HepG2 (cell line): ENCODE measurements around the gene SLC13A5. TPM values are rescaled to one million over a fixed set of nuclear protein-coding genes. Genes with fewer than 3 reads are reported as not detected.
A peak's percentile ranks its signal among the peaks of the same experiment; 100 is the strongest.

Experiments used
- ATAC-seq: fragments of 200-7000 bp; cut with Tn5 transposase; 3 replicates; pipeline ENCODE4 v1.9.1; 2020; ENCODE audit warnings: mild to moderate bottlenecking, moderate library complexity
- BruUV-seq: library from RNA; stranded (reverse); fragments of 400-500 nt; replicated peaks from 2 replicates; lab custom pipeline; 2021; lab: Mats Ljungman, UMichigan
- CTCF ChIA-PET: fragments of 300-600 bp; formaldehyde crosslinking; extraction: SDS; loops from one replicate; lab custom pipeline; 2021; ENCODE audit warnings: low total read pairs, inconsistent platforms, low intra/inter-chr PET ratio; lab: Yijun Ruan, JAX
- POLR2A ChIA-PET: fragments of 350-600 bp; sonication (Branson Sonifier 250); formaldehyde crosslinking; loops from one replicate; lab custom pipeline; 2020; ENCODE audit warnings: antibody characterized with exemption, inconsistent platforms; lab: Yijun Ruan, JAX
- DNase-seq: peaks from one replicate; pipeline ENCODE4 v3.0.0-alpha.2; 2015; ENCODE audit warnings: low spot score
- FAIRE-seq: peaks from 3 replicates; lab custom pipeline; 2011; peaks lifted over from hg19 to GRCh38; lab: Jason Lieb, UNC
- H2AFZ ChIP-seq: one replicate; pipeline ENCODE4 v1.6.1; 2011; ENCODE audit warnings: low read length, inconsistent platforms
- H3K27ac ChIP-seq: fragments of 300-600 bp; 3 replicates; pipeline ENCODE4 v1.8.0; 2011; ENCODE audit warnings: mixed run types, mild to moderate bottlenecking, mixed read lengths, low read length, inconsistent platforms; ENCODE audit not compliant: insufficient read depth; ENCODE audit errors: extremely low read length
- H3K27me3 ChIP-seq, 2 experiments: fragments of 200-600 bp in 1 of 2; 2 replicates in 1 of 2; 3 replicates in 1 of 2; pipeline versions ENCODE4 v1.6.0 to v1.8.0; 2011; ENCODE audit warnings: low read length in 2 of 2, mild to moderate bottlenecking in 2 of 2, moderate library complexity in 2 of 2, inconsistent platforms in 1 of 2; ENCODE audit not compliant: insufficient read depth in 2 of 2, control insufficient read depth in 1 of 2
- H3K36me3 ChIP-seq, 2 experiments: fragments of 200-600 bp in 1 of 2; replicated peaks in 1 of 2; 2 replicates in 1 of 2; 3 replicates in 1 of 2; pipeline versions ENCODE4 v1.5.1 to v1.8.0; 2011; ENCODE audit warnings: low read length in 2 of 2, inconsistent platforms in 1 of 2; ENCODE audit not compliant: insufficient read depth in 2 of 2, control insufficient read depth in 1 of 2
- H3K4me1 ChIP-seq: 2 replicates; pipeline ENCODE4 v1.5.1; 2012; ENCODE audit warnings: low read length, inconsistent platforms; ENCODE audit not compliant: insufficient read depth
- H3K4me2 ChIP-seq: 2 replicates; pipeline ENCODE4 v1.6.0; 2011; ENCODE audit warnings: low read depth, low read length, inconsistent platforms
- H3K4me3 ChIP-seq, 3 experiments: fragments of 200-600 bp in 1 of 3; sonication (generic), shearing (Covaris generic) in 1 of 3; replicated peaks in 1 of 3; 2 replicates each; pipeline ENCODE4 v1.5.1; 2011 to 2016; ENCODE audit warnings: low read length in 3 of 3, inconsistent platforms in 2 of 3, low read depth in 2 of 3, mild to moderate bottlenecking in 2 of 3, control low read depth in 1 of 3, mixed read lengths in 1 of 3; ENCODE audit not compliant: insufficient read depth in 1 of 3
- H3K79me2 ChIP-seq: one replicate; pipeline ENCODE4 v1.6.1; 2011; ENCODE audit warnings: low read length, inconsistent platforms; ENCODE audit not compliant: insufficient read depth
- H3K9ac ChIP-seq: 2 replicates; pipeline ENCODE4 v1.6.0; 2011; ENCODE audit warnings: mild to moderate bottlenecking, low read depth, low read length, inconsistent platforms; ENCODE audit not compliant: insufficient read depth
- H3K9me3 ChIP-seq: 2 replicates; pipeline ENCODE4 v1.5.1; 2012; ENCODE audit warnings: mild to moderate bottlenecking, low read length
- H4K20me1 ChIP-seq: 2 replicates; pipeline ENCODE4 v1.6.0; 2011; ENCODE audit warnings: inconsistent platforms, mild to moderate bottlenecking, low read length, moderate library complexity; ENCODE audit not compliant: insufficient read depth
- BORCS8-MEF2B ChIP-seq: sonication (generic); formaldehyde crosslinking; IDR thresholded peaks from 2 replicates; pipeline ENCODE4 v1.8.0; 2022; ENCODE audit warnings: mild to moderate bottlenecking, missing genetic modification reagents
- CAMTA2 ChIP-seq: sonication (generic); formaldehyde crosslinking; IDR thresholded peaks from 2 replicates; pipeline ENCODE4 v1.4.0; 2020; ENCODE audit warnings: mild to moderate bottlenecking, missing genetic modification reagents, borderline replicate concordance
- CCDC6 ChIP-seq: sonication (generic); formaldehyde crosslinking; IDR thresholded peaks from 2 replicates; pipeline ENCODE4 v1.8.1; 2022; ENCODE audit warnings: mild to moderate bottlenecking, missing genetic modification reagents, moderate library complexity
- CEBPG ChIP-seq: IDR thresholded peaks from 2 replicates; pipeline ENCODE4 v1.6.1; 2016
- CHD2 ChIP-seq: IDR thresholded peaks from 2 replicates; pipeline ENCODE4 v1.6.1; 2011; ENCODE audit warnings: low read depth, low read length, improper control_type of control experiment
- DPF2 ChIP-seq: sonication (generic); formaldehyde crosslinking; IDR thresholded peaks from 2 replicates; pipeline ENCODE4 v1.4.0; 2020; ENCODE audit warnings: mild to moderate bottlenecking, low read depth, missing genetic modification reagents, borderline replicate concordance
- ETV5 ChIP-seq: IDR thresholded peaks from 2 replicates; pipeline ENCODE4 v1.6.1; 2018; ENCODE audit warnings: missing biosample characterization, missing genetic modification reagents, inconsistent platforms, borderline replicate concordance
- HMG20A ChIP-seq: IDR thresholded peaks from 2 replicates; pipeline ENCODE4 v1.6.1; 2016; ENCODE audit warnings: borderline replicate concordance
- HOXA3 ChIP-seq: sonication (generic); formaldehyde crosslinking; IDR thresholded peaks from 2 replicates; pipeline ENCODE4 v1.5.0; 2020; ENCODE audit warnings: missing genetic modification reagents
- KDM2A ChIP-seq: sonication (generic); formaldehyde crosslinking; IDR thresholded peaks from 2 replicates; pipeline ENCODE4 v1.4.0; 2020; ENCODE audit warnings: low read depth, missing genetic modification reagents, borderline replicate concordance
- KLF16 ChIP-seq, 2 experiments: sonication (generic) in 1 of 2; formaldehyde crosslinking in 1 of 2; IDR thresholded peaks; 2 replicates each; pipeline versions ENCODE4 v1.6.1 to v1.8.0; 2016 to 2023; ENCODE audit warnings: missing genetic modification reagents in 2 of 2, missing compliant biosample characterization in 1 of 2
- NR2F1 ChIP-seq, 2 experiments: fragments of 450-650 bp in 1 of 2; formaldehyde crosslinking in 1 of 2; IDR thresholded peaks; 2 replicates each; pipeline versions ENCODE4 v1.5.0 to v1.6.1; 2016 to 2020; ENCODE audit warnings: mild to moderate bottlenecking in 1 of 2, missing compliant biosample characterization in 1 of 2, missing genetic modification reagents in 1 of 2, moderate library complexity in 1 of 2
- NR2F6 ChIP-seq, 2 experiments: IDR thresholded peaks; 2 replicates each; pipeline ENCODE4 v1.6.1; 2016; ENCODE audit warnings: antibody characterized with exemption in 1 of 2, mild to moderate bottlenecking in 1 of 2
- PHF8 ChIP-seq: sonication (generic); formaldehyde crosslinking; IDR thresholded peaks from 2 replicates; pipeline ENCODE4 v1.5.0; 2020; ENCODE audit warnings: missing genetic modification reagents
- REPIN1 ChIP-seq: sonication (generic); formaldehyde crosslinking; IDR thresholded peaks from 2 replicates; pipeline ENCODE4 v1.8.0; 2022; ENCODE audit warnings: missing genetic modification reagents, low read depth, mild to moderate bottlenecking, borderline replicate concordance
- RORA ChIP-seq: sonication (generic); formaldehyde crosslinking; IDR thresholded peaks from 2 replicates; pipeline ENCODE4 v1.5.0; 2020; ENCODE audit warnings: mild to moderate bottlenecking, missing genetic modification reagents, moderate library complexity
- ZBTB1 ChIP-seq: sonication (generic); formaldehyde crosslinking; IDR thresholded peaks from 2 replicates; pipeline ENCODE4 v1.4.0; 2020; ENCODE audit warnings: missing genetic modification reagents, borderline replicate concordance
- ZFP1 ChIP-seq: IDR thresholded peaks from 2 replicates; pipeline ENCODE4 v1.6.1; 2016
- ZFY ChIP-seq: sonication (generic); formaldehyde crosslinking; IDR thresholded peaks from 2 replicates; pipeline ENCODE4 v1.4.0; 2020; ENCODE audit warnings: missing genetic modification reagents
- ZNF24 ChIP-seq: fragments of 450-650 bp; IDR thresholded peaks from 2 replicates; pipeline ENCODE4 v1.6.1; 2017; ENCODE audit warnings: antibody characterized with exemption, mild to moderate bottlenecking
- ZNF441 ChIP-seq: sonication (generic); formaldehyde crosslinking; IDR thresholded peaks from 2 replicates; pipeline ENCODE4 v1.7.0; 2021; ENCODE audit warnings: missing genetic modification reagents, borderline replicate concordance
- ZNF678 ChIP-seq: sonication (generic); formaldehyde crosslinking; IDR thresholded peaks from 2 replicates; pipeline ENCODE4 v1.4.0; 2020; ENCODE audit warnings: mild to moderate bottlenecking, missing genetic modification reagents
- WGBS: methylation state at CpG from one replicate; pipeline ENCODE4 v1.1.6; 2017; ENCODE audit warnings: low lambda C conversion rate; 5-methylcytosine and 5-hydroxymethylcytosine counted together
- in situ Hi-C: cut with HindIII; loops from 2 replicates; pipeline ENCODE4 v1.10.0; 2017; ENCODE audit warnings: low pct_unique_long_range_greater_than_20kb; ENCODE audit not compliant: extremely low pct_ligation_motif_present
- intact Hi-C: fragments of 100-400 bp; cut with micrococcal nuclease; formaldehyde crosslinking; loops from one replicate; pipeline ENCODE4 v1.10.0; 2022; ENCODE audit not compliant: unreplicated experiment
- polyA plus RNA-seq, 8 experiments: library from polyadenylated mRNA; depleted of rRNA in 3 of 8; stranded (reverse) in 7 of 8; unstranded in 1 of 8; fragments of >200 nt; fragmentation: Illumina TruSeq in 4 of 8; extraction: Trizol in 4 of 8; gene quantifications; 2 replicates each; pipeline versions ENCODE4 v1.2.1 to v1.2.3, GENCODE V29; 2011 to 2016; ENCODE audit warnings: low read depth in 4 of 8, missing spikeins in 1 of 8, mixed read lengths in 1 of 8; ENCODE audit not compliant: insufficient read depth in 1 of 8
- total RNA-seq, 5 experiments: library from RNA; depleted of rRNA; stranded (reverse); fragments of >200 nt; fragmentation: Illumina TruSeq; extraction: Trizol; gene quantifications; 2 replicates each; pipeline ENCODE4 v1.2.3, GENCODE V29; 2016; ENCODE audit warnings: low read depth in 1 of 5
- TF ChIP-seq, protein P1 (sequence below): sonication (generic); formaldehyde crosslinking; IDR thresholded peaks from 2 replicates; pipeline ENCODE4 v1.5.0; 2020; ENCODE audit warnings: mild to moderate bottlenecking, low read depth, missing genetic modification reagents, borderline replicate concordance
- TF ChIP-seq, protein P2 (sequence below): sonication (generic); formaldehyde crosslinking; IDR thresholded peaks from 2 replicates; pipeline ENCODE4 v1.5.0; 2020; ENCODE audit warnings: missing genetic modification reagents, mild to moderate bottlenecking, borderline replicate concordance
- TF ChIP-seq, protein P3 (sequence below): sonication (generic); formaldehyde crosslinking; IDR thresholded peaks from 2 replicates; pipeline ENCODE4 v1.9.0; 2021; ENCODE audit warnings: missing genetic modification reagents, mild to moderate bottlenecking, borderline replicate concordance

SLC13A5 gene
- total and polyA plus RNA-seq, 2 of the 13 experiments (the other 11 are each of a cell fraction or from before 2014, with no cell fraction given) = 42.8 to 310 TPM

DNA sequence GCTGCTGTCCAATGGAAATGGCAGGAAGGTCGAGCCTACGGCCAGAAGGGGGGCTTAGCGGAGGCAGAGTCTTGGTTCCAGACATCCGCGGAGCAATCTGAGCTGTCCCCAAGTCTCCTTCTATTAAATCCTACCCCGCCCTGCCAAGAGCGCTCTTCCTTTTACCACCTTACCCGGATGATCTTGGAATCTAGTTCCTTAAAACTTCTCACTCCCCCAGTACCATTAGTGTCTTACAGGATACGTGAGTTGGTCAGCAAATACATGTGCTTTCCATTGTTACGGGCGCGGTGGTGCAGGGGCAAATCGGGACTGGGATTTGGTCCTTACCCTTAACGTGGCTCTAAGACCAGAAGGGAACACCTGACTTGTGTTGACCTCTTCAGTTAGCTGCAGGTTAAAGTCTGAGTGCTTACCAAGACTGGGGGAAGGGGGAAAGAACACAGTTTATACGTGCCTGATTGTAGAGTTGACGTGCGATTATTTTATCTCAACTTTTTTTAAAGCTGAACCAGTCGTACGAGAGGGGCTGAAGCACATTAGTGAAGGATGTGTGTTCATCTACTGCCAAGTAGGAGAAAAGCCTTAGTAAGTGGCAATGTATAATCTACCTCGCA is 71.8 kb downstream of the SLC13A5 start:
- Histone ChIP-seq H3K79me2 (peaks cover 35% of the 10 kb centered on the region), H3K4me1 (peaks cover 29% of the 10 kb centered on the region), H3K9ac (peak overlapping the region; percentile 87), H3K36me3 (peaks cover 1 to 6% of the 10 kb centered on the region in 2 experiments; a peak in 3 of 5 replicates), H3K27me3 (no peaks in the 10 kb centered on the region), H3K9me3 (no peaks in the 10 kb centered on the region), H3K4me2 (peak overlapping the region; percentile 93), H3K27ac (peak overlapping the region; percentile 95), H3K4me3 (peak overlapping the region; percentile 77 to 85 (median 84)), H4K20me1 (no peaks in the 10 kb centered on the region), H2AFZ (no peak overlapping the region)
- DNase-seq = no peak
- under 1% methylated on average over 17 of the region's 20 CpGs for WGBS
- in situ Hi-C loops (loop anchor here (5.0 kb wide), 1 partner anchor 169 kb away; no protein-coding TSS in a partner anchor), intact Hi-C loops (loop anchor here (1.0 to 2.0 kb wide), 2 partner anchors 10 to 169 kb away; partner anchors contain the start of genes C17orf100 and MED31)
- FAIRE-seq = peak; percentile 69
- POLR2A ChIA-PET = interaction anchor here (1.3 to 1.7 kb wide), 2 partner anchors 10 to 59 kb away, joined by 3 to 8 read pairs; partner anchors contain the start of genes C17orf100 and MED31
- TSS peak; percentile 66 for BruUV-seq
- CTCF ChIA-PET = no interaction called here
- ATAC-seq = peak; percentile 22
- TF ChIP-seq DPF2 (CRISPR knock-in tag) (no peak), ZNF24 (no peak), HMG20A (CRISPR knock-in tag) (no peak), CHD2 (no peak), KLF16 (CRISPR knock-in tag; IDR thresholded peaks at IDR 0.05) (no peak), RORA (CRISPR knock-in tag) (no peak), CAMTA2 (CRISPR knock-in tag) (no peak), NR2F6 (IDR thresholded peaks at IDR 0.05) (0 out of 2 replicates have a peak, but pooled peaks have one; percentile 3), NR2F6 (CRISPR knock-in tag; IDR thresholded peaks at IDR 0.05) (no peak), ZFP1 (no peak), ETV5 (CRISPR knock-in tag) (no peak), REPIN1 (CRISPR knock-in tag) (no peak), HOXA3 (no peak), PHF8 (no peak), ZBTB1 (CRISPR knock-in tag) (no peak), ZNF441 (CRISPR knock-in tag) (no peak), CEBPG (CRISPR knock-in tag) (no peak), NR2F1 (CRISPR knock-in tag; IDR thresholded peaks at IDR 0.05) (0 out of 4 replicates have a peak, but pooled peaks of 1 of the 2 experiments have one; percentile 32), CCDC6 (CRISPR knock-in tag) (no peak), ZFY (CRISPR knock-in tag) (no peak), KDM2A (CRISPR knock-in tag) (no peak), BORCS8-MEF2B (CRISPR knock-in tag) (no peak), ZNF678 (CRISPR knock-in tag) (no peak)
- TF ChIP-seq, protein P1, sequence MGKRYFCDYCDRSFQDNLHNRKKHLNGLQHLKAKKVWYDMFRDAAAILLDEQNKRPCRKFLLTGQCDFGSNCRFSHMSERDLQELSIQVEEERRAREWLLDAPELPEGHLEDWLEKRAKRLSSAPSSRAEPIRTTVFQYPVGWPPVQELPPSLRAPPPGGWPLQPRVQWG (CRISPR knock-in tag) = no peak
- TF ChIP-seq, protein P2, sequence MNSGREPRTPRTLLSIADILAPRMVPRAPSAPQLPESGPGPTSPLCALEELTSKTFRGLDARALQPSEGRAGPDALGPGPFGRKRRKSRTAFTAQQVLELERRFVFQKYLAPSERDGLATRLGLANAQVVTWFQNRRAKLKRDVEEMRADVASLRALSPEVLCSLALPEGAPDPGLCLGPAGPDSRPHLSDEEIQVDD = no peak
- TF ChIP-seq, protein P3, sequence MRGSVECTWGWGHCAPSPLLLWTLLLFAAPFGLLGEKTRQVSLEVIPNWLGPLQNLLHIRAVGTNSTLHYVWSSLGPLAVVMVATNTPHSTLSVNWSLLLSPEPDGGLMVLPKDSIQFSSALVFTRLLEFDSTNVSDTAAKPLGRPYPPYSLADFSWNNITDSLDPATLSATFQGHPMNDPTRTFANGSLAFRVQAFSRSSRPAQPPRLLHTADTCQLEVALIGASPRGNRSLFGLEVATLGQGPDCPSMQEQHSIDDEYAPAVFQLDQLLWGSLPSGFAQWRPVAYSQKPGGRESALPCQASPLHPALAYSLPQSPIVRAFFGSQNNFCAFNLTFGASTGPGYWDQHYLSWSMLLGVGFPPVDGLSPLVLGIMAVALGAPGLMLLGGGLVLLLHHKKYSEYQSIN (CRISPR knock-in tag) = no peak
